ENCODE results near the gene IMPDH2. TPM values are rescaled to one million over a fixed set of nuclear protein-coding genes. Genes with fewer than 3 reads are reported as not detected.

The IMPDH2 gene
- total RNA-seq, 1 donor from 2014 or later, result 256 TPM

- Mint-ChIP-seq H3K27ac (no peak overlapping the region), H3K36me3 (peaks cover 23% of the 10 kb centered on the region), H3K4me3 (no peak overlapping the region)
Observed at GRCh38 chr3:49054344-49054862, 25.2 kb upstream of the IMPDH2 start.

GRCh38 chr3:49053543-49053942, 24.3 kb upstream of the IMPDH2 start:
- TF ChIP-seq CTCF (conservative IDR thresholded peaks at IDR 0.05), result no peak
- no peaks in the 10 kb centered on the region for H3K27me3 Mint-ChIP-seq
- H3K27ac Mint-ChIP-seq, result no peak overlapping the region
- DNase-seq (ENCODE audit: extremely low spot score, unreplicated experiment), result no peak
- peaks cover 23% of the 10 kb centered on the region for H3K36me3 Mint-ChIP-seq
- no peaks in the 10 kb centered on the region for H3K9me3 Mint-ChIP-seq
- no peaks in the 10 kb centered on the region for H3K4me1 Mint-ChIP-seq (ENCODE audit: unreplicated experiment)
- no peak overlapping the region for H3K4me3 Mint-ChIP-seq

More at GRCh38 chr3:49054344-49054862, 25.2 kb upstream of the IMPDH2 start:
- no peaks in the 10 kb centered on the region for H3K27me3 Mint-ChIP-seq
- H3K9me3 Mint-ChIP-seq, result no peaks in the 10 kb centered on the region
- no peak for TF ChIP-seq CTCF (conservative IDR thresholded peaks at IDR 0.05)
- DNase-seq (ENCODE audit: extremely low spot score, unreplicated experiment), result no peak
- no peaks in the 10 kb centered on the region for H3K4me1 Mint-ChIP-seq (ENCODE audit: unreplicated experiment)

- no peaks in the 10 kb centered on the region for H3K4me1 Mint-ChIP-seq (ENCODE audit: unreplicated experiment)
- no peak for TF ChIP-seq CTCF (conservative IDR thresholded peaks at IDR 0.05)
- H3K36me3 Mint-ChIP-seq, result peaks cover 16% of the 10 kb centered on the region
- no peak overlapping the region for H3K27ac Mint-ChIP-seq
- DNase-seq (ENCODE audit: extremely low spot score, unreplicated experiment), result no peak
- H3K27me3 Mint-ChIP-seq, result no peaks in the 10 kb centered on the region
- no peaks in the 10 kb centered on the region for H3K9me3 Mint-ChIP-seq
- no peak overlapping the region for H3K4me3 Mint-ChIP-seq
Observed at GRCh38 chr3:49035281-49035680, 6.1 kb upstream of the IMPDH2 start.

GRCh38 chr3:49034650-49035049, 5.5 kb upstream of the IMPDH2 start:
- peaks cover 16% of the 10 kb centered on the region for H3K36me3 Mint-ChIP-seq
- H3K4me1 Mint-ChIP-seq (ENCODE audit: unreplicated experiment), result peaks cover 2% of the 10 kb centered on the region

GRCh38 chr3:49032646-49033304, 3.6 kb upstream of the IMPDH2 start:
- no peaks in the 10 kb centered on the region for H3K9me3 Mint-ChIP-seq
- no peak for TF ChIP-seq CTCF (conservative IDR thresholded peaks at IDR 0.05)

More at GRCh38 chr3:49034650-49035049, 5.5 kb upstream of the IMPDH2 start:
- DNase-seq (ENCODE audit: extremely low spot score, unreplicated experiment), result no peak
- no peak overlapping the region for H3K27ac Mint-ChIP-seq
- H3K27me3 Mint-ChIP-seq, result no peaks in the 10 kb centered on the region
- TF ChIP-seq CTCF (conservative IDR thresholded peaks at IDR 0.05), result no peak
- H3K9me3 Mint-ChIP-seq, result no peaks in the 10 kb centered on the region
- H3K4me3 Mint-ChIP-seq, result no peak overlapping the region

More at GRCh38 chr3:49032646-49033304, 3.6 kb upstream of the IMPDH2 start:
- Mint-ChIP-seq H3K27me3 (no peaks in the 10 kb centered on the region), H3K4me3 (no peak overlapping the region), H3K36me3 (peaks cover 27% of the 10 kb centered on the region), H3K4me1 (ENCODE audit: unreplicated experiment) (peaks cover 18% of the 10 kb centered on the region), H3K27ac (no peak overlapping the region)
- DNase-seq (ENCODE audit: extremely low spot score, unreplicated experiment), result no peak
